H1 (cell line): Measurements from ENCODE around the gene ARHGEF12. TPM values are rescaled to one million over a fixed set of nuclear protein-coding genes. Genes with fewer than 3 reads are reported as not detected.

ENCODE experiments used
- polyA plus RNA-seq, 7 experiments: library from polyadenylated mRNA; depleted of rRNA in 3 of 7; stranded (reverse) in 5 of 7; unstranded in 2 of 7; fragments of >200 nt in 5 of 7; fragments of 200-250 nt in 2 of 7; gene quantifications; 1 replicate in 5 of 7; 2 replicates in 1 of 7; 4 replicates in 1 of 7; pipeline versions ENCODE4 v1.2.1 to v1.2.3, GENCODE V29; 2011 to 2013; ENCODE audit warnings: missing spikeins in 2 of 7, mixed read lengths in 2 of 7
- total RNA-seq: library from RNA; stranded (reverse); fragmentation: NEBNext Ultra II Directional; extraction: Animal tissue kit (Norgen Biotek cat#: 25700); gene quantifications from 2 replicates; pipeline ENCODE4 v1.2.1, GENCODE V29; 2021
- TF ChIP-seq, protein P1 (sequence below): fragments of 300-600 bp; sonication (generic); IDR thresholded peaks from 2 replicates; pipeline ENCODE4 v1.7.1; 2012; ENCODE audit warnings: low read length, moderate library complexity, mild to moderate bottlenecking, inconsistent platforms; ENCODE audit not compliant: insufficient replicate concordance

The ARHGEF12 gene
- total and polyA plus RNA-seq, 2 of the 8 experiments (the other 6 are each of a cell fraction or from before 2014, with no cell fraction given) = 5.1 to 33.7 TPM

DNA sequence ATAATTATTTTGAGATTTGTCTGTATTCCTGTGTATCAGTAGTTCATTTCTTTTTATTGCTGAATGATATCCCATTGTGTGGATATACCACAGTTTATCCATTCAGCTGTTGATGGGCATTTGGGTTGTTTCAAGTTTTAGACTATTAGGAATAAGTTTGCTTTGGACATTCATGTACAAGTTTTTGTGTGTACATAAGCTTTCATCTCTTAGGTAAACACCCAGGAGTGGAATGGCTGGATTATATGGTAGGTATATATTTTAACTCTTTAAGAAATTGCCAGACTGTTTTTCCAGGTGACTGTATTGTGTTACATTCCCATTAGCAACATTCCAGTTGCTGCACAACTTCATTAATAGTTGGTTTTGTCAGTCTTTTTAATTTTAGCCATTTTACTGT, 52.0 kb downstream of the ARHGEF12 start (continued):
- TF ChIP-seq, protein P1, sequence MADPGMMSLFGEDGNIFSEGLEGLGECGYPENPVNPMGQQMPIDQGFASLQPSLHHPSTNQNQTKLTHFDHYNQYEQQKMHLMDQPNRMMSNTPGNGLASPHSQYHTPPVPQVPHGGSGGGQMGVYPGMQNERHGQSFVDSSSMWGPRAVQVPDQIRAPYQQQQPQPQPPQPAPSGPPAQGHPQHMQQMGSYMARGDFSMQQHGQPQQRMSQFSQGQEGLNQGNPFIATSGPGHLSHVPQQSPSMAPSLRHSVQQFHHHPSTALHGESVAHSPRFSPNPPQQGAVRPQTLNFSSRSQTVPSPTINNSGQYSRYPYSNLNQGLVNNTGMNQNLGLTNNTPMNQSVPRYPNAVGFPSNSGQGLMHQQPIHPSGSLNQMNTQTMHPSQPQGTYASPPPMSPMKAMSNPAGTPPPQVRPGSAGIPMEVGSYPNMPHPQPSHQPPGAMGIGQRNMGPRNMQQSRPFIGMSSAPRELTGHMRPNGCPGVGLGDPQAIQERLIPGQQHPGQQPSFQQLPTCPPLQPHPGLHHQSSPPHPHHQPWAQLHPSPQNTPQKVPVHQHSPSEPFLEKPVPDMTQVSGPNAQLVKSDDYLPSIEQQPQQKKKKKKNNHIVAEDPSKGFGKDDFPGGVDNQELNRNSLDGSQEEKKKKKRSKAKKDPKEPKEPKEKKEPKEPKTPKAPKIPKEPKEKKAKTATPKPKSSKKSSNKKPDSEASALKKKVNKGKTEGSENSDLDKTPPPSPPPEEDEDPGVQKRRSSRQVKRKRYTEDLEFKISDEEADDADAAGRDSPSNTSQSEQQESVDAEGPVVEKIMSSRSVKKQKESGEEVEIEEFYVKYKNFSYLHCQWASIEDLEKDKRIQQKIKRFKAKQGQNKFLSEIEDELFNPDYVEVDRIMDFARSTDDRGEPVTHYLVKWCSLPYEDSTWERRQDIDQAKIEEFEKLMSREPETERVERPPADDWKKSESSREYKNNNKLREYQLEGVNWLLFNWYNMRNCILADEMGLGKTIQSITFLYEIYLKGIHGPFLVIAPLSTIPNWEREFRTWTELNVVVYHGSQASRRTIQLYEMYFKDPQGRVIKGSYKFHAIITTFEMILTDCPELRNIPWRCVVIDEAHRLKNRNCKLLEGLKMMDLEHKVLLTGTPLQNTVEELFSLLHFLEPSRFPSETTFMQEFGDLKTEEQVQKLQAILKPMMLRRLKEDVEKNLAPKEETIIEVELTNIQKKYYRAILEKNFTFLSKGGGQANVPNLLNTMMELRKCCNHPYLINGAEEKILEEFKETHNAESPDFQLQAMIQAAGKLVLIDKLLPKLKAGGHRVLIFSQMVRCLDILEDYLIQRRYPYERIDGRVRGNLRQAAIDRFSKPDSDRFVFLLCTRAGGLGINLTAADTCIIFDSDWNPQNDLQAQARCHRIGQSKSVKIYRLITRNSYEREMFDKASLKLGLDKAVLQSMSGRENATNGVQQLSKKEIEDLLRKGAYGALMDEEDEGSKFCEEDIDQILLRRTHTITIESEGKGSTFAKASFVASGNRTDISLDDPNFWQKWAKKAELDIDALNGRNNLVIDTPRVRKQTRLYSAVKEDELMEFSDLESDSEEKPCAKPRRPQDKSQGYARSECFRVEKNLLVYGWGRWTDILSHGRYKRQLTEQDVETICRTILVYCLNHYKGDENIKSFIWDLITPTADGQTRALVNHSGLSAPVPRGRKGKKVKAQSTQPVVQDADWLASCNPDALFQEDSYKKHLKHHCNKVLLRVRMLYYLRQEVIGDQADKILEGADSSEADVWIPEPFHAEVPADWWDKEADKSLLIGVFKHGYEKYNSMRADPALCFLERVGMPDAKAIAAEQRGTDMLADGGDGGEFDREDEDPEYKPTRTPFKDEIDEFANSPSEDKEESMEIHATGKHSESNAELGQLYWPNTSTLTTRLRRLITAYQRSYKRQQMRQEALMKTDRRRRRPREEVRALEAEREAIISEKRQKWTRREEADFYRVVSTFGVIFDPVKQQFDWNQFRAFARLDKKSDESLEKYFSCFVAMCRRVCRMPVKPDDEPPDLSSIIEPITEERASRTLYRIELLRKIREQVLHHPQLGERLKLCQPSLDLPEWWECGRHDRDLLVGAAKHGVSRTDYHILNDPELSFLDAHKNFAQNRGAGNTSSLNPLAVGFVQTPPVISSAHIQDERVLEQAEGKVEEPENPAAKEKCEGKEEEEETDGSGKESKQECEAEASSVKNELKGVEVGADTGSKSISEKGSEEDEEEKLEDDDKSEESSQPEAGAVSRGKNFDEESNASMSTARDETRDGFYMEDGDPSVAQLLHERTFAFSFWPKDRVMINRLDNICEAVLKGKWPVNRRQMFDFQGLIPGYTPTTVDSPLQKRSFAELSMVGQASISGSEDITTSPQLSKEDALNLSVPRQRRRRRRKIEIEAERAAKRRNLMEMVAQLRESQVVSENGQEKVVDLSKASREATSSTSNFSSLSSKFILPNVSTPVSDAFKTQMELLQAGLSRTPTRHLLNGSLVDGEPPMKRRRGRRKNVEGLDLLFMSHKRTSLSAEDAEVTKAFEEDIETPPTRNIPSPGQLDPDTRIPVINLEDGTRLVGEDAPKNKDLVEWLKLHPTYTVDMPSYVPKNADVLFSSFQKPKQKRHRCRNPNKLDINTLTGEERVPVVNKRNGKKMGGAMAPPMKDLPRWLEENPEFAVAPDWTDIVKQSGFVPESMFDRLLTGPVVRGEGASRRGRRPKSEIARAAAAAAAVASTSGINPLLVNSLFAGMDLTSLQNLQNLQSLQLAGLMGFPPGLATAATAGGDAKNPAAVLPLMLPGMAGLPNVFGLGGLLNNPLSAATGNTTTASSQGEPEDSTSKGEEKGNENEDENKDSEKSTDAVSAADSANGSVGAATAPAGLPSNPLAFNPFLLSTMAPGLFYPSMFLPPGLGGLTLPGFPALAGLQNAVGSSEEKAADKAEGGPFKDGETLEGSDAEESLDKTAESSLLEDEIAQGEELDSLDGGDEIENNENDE = no peak
